Skin of body (tissue), 2 donors: ENCODE data around the gene PARP15. TPM values are rescaled to one million over a fixed set of nuclear protein-coding genes. Genes with fewer than 3 reads are reported as not detected.

ENCODE experiments used
- DNase-seq: peaks from one replicate; lab custom pipeline; 2025; lab: John Stamatoyannopoulos, UW
- total RNA-seq: library from RNA; depleted of rRNA; stranded (reverse); fragments of >200 nt; gene quantifications from one replicate; pipeline ENCODE4 v1.2.3, GENCODE V29; 2014

The PARP15 gene
- total RNA-seq, 1 donor from 2014 or later, result 0.99 TPM

DNA sequence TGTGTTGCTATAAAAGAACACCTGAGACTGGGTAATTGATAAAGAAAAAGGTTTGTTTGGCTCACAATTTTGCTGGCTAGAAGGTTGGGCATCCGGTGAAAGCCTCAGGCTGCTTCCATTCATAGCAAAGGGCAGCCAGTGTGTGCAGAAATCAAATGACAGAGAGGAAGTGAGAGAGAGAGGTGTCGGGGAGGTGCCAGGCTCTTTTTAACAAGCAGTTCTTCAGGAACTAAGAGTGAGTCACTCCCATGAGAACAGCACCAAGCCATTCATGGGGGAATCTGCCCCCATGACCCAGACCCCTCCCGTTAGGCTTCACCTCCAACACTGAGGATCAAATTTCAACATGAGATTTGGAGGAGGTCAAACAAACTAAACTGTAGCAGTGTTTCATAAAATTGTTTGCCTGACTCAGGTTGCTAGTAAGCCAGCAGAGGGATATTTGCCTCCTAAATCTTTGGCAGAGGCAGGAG, 4.5 kb upstream of the PARP15 start:
- DNase-seq, result no peak

DNA sequence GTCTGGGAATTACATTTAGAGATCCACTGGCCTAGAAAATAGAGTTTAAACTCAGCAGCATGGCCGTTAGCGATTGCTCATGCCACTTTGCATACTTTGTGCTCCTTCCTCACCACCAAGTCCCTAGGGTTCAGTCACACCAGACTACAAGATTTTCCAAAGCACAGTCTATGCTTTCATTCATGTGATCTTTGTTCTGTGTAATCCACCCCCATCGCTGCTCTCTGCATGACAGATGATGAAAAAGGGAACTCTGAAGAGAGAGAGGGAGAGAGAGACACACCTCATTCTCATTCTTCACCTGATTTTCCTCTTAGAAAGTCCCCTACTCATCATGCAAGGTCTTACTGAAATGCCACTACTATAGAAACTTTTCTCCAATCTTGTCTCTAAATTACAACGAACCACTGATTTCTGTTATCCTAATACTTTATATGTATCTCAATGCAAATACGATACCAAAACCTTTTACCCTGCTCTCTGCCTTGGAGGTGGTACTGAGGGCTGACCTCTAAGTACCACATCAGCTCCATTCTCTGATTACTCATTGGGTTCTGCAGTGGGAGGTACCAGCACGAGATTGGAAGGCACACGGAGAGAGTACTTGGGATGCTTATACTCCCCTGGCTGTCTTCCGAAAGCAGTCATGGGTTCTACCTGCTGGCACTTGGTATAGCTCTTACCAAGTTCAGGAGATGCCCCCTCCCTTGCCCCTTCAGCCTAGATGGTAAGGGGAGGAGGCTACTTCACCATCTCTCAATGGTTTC, 1.1 kb upstream of the PARP15 start:
- DNase-seq, result peak; percentile 4

DNA sequence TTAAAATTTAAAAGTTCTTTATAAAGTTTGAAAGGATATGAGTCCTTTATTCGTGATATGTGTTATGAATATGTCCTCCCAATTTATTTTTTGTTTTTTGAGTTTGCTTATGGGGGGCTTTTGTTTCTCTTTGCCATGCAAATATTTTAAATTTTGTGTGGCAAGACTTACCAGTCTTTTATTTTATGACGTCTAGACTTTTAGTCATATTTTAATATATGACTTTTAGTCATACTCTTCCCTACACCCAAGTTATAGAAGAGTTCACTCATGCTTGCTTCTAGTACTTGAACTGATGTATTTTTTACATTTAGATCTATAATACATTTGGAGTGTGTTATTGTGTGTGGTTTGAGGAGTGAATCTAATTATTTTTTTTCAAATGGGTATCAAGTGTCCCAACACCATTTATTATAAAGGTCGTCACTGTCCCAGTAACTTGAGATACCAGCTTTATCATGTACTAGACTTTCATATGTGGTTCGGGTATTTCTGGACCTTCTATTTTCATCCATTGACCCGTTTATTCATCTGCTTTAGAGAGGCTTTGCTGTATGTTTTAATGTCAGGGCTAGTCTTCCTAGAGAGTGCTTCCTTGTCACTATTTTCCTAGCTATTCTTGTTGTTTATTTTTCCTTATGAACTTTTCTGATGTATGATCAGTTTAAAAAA, 755 bp downstream of the PARP15 start:
- no peak for DNase-seq

DNA sequence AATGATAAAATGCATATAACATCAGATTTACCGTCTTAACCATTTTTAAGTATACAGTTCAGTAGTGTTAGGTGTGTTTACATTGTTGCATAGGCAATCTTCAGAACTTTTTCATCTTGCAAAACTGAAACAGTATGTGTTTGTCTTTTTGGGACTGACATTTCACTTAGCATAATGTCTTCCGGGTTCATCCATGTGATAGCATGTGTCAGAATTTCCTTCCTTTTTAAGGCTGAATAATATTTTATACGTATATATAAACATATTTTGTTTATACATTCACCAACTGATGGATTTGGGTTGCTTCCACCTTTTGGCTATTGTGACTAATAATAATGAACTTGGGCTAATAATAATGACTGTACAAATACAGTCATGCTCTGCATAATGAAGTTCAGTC, 3.0 kb downstream of the PARP15 start:
- no peak for DNase-seq

DNA sequence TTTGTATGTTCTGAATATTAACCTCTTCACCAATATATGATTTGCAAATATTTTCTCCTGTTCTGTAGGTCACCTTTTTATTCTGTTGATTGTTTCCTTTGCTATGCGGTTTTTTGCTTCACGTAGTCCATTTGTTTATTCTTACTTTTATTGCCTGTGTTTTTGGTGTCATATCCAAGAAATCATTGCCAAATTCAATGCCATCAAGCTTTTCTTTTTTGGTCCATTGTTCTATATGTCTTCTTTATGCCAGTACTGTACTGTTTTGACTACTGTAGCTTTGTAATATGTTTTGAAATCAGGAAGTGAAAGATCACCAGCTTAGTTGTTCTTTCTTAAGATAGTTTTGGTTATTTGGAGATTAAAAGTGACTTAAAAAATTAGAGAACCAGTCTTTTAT, 4.2 kb downstream of the PARP15 start:
- no peak for DNase-seq

DNA sequence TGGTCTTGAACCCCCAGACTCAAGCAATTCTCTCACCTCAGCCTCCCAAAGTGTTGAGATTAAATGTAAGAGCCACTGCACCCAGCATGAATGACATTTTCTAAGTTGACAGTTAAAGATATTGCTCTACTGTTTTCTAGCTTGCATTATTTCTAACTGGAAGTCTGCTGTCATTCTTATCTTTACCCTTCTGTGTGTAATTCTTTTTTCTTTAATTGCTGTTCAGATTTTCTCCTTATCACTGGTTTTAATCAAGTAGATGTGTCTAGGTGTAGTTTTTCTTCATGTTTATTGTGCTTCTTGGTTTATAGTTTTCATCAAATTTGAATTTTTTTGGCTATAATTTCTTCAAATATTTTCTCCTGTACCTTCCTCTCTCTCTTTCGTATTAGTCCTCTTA, 4.9 kb downstream of the PARP15 start:
- no peak for DNase-seq

DNA sequence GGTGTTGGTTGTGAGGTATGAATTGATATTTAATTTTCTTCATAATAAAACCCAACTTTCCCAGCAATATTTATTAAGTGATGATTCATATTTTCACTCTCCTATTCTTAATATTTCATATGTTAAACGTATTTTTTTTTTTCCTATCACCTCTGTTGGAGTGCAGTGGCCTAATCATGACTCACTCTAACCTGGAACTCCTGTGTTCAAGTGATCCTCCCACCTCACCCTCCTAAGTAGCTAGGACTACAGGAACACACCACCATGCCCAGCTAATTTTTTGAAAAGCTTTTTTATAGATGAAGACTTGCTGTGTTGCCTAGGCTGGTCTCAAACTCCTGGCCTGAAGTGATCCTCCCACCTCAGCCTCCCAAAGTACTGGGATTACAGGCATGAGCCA, 8.6 kb downstream of the PARP15 start:
- no peak for DNase-seq

DNA sequence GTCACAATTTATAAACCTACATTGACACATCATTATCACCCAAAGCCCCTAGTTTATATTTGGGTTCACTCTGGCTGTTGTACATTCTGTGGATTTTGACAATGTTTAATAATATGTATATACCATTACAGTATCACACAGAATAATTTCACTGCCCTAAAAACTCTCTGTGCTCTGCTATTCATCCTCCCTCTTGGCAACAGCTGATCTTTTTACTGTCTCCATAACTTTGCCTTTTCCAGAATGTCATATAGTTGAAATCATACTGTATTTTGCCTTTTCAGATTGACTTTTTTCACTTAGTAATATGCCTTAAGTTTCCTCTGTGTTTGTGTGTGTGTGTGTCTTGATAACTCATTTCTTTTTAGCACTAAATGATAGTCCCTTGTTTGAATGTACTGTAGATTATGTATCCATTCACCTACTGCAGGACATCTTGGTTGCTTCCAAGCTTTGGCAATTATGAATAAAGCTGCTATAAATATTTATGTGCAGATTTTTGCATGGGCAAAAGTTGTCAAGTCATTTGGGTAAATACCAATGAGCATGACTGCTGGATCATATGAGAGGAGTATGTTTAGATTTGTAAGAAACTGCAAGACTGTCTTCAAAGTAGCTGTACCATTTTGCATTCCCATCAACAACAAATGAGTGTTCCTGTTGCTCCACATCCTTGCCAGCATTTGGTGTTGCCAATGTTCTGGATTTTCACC, 9.5 kb downstream of the PARP15 start:
- DNase-seq, result no peak

DNA sequence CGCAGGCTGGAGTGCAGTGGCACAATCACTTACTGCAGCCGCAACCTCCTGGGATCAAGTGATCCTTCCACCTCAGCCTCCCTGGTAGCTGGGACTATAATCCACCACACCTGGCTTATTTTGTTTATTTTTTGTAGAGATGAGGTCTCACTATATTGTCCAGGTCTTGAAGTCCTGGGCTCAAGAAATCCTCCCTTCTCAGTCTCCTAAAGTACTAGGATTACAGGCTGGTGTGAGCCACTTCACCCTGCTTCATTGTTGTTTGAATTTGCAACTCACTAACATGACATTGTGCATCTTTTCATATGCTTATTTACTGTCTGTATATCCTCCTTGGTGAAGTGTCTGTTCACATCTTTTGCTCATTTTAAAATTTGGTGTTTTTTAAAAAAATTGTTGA, 10.1 kb downstream of the PARP15 start:
- DNase-seq, result no peak

DNA sequence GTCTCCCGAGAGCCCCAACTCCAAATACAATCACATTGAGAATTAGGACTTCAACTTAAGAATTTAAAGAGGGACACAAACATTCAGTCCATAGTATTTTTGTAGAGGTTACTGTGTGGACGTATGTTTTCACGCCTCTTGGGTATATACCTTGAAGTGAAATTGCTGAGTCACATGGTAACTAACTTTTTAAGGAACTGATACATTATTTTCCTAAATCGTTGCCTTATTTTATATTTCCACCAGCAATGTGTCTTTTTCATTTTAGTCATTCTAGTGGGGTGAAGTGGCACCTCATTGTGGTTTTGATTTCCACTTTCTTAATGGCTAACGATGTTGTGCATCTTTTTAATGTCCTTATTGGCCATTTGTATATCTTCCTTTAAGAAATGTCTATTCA, 11.8 kb downstream of the PARP15 start:
- no peak for DNase-seq

DNA sequence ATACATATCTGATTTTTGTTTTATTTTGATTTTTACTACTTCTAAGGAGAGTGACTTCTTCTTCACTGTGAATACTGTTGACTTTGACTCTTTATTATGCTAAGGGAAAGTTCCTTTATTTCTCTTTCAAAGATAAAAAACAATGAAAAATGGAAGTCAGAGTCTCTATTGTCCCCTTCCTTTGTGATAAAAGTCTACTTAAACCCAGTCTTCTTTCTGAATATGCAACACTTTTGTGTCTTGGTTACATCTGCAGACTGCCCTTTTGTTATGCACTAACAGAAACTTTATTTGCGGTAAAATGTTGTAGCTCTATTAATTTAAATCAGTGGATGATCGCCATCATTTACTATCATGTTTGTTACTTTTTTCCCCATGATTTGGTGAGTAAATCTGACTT, 13.2 kb downstream of the PARP15 start:
- DNase-seq, result no peak

DNA sequence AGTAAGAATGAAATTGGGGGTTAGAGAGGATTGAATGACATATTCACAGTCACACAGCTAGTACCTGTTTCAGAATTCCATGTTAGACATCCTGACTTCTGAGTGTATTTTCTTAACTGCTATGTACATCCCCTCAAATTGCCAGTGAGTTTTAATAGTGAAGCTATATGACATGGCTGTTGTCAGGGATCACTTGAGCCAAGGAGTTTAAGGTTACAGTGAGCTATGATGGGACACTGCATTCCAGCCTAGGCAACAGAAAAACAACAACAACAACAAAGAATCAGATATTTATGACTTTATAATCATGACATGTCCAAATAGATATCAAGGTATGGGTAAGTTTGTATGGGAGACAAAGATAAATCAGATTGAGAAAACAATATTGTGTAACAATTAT, 16.6 kb downstream of the PARP15 start:
- DNase-seq, result no peak

DNA sequence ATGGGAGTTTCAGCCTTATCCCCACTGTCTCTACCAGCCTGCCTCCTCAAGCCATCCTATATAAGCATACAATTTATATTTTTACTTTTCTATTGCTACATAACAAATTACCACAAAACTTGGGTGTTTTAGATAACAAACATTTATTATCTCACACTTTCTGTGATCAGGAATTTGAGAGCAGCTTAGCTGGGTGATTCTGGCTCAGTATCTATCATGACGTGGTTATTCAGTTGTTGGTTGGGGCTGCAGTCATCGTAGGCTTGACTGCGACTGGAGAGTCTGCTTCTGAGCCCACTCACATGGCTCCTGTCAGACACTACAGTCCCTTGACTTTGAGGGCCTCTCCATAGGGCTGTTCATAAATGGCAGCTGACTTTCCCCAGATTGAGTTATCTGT, 20.7 kb downstream of the PARP15 start:
- DNase-seq, result no peak

DNA sequence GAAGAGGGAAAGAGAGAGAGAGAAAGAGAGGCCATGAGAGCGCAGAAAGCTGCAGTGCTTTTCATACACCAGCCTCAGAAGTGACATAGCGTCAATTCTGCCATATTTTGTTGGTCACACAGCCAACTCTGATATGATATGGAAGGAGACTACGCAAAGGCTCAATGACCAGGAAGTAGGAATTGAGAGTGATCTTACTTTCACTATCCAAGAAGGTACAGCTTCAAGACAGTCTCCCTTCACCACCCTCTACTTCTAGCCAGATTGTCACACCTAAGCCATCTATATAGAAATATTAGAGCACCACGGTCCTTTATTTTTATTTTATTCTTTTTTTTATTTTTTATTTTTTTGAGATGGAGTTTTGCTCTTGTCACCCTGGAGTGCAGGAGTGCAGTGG, 21.1 kb downstream of the PARP15 start:
- no peak for DNase-seq

DNA sequence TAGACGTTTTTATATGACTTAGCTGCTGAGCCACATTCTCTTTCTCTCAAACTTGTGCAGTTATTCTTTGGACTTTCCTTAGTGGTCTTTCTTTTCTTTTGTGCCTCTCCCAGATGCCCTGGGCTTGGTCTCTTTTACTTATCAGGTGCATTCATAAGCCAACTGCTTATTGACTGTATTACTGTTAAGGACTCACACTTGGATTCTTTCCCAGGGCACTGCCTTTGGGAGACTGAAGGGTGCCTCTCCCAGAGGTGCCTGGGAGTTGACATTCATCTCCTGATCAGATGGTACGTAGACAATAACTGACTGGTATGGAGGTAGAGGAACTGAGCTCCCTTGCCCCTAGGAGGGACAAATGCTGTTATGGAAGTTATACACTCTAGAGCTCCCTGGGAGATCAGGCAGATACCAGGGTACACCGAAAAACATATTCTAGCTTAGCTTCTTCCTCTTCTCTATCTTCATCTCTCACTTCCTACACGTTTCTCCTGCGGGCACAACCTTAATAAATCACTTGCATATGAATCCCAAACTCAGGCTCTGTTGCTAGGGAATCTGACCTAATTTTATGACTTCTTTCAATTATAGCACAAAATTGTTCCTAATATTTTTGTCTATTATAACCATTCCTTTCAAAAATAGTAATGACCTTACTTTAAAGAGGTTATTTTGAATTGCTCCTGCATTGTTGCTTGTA, 24.7 kb downstream of the PARP15 start:
- no peak for DNase-seq

DNA sequence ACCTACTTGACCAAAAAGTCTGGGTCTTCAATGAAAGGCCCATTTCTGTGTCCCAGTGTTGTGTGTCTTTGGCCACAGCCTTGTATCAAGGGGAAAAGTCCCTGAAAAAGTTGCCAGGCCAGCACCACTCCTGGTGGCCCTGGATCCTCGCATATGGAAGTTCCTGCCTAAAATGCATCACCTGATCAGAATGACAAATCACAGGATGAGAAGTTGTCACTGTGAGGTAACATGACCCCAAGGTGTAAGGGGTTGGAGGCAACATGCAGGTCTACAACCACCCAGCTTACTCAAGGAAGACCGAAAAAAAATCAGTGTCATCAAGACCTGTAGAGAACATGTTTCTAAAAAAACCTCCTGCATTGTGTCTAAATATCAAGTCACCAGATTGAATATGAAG, 25.6 kb downstream of the PARP15 start:
- no peak for DNase-seq

DNA sequence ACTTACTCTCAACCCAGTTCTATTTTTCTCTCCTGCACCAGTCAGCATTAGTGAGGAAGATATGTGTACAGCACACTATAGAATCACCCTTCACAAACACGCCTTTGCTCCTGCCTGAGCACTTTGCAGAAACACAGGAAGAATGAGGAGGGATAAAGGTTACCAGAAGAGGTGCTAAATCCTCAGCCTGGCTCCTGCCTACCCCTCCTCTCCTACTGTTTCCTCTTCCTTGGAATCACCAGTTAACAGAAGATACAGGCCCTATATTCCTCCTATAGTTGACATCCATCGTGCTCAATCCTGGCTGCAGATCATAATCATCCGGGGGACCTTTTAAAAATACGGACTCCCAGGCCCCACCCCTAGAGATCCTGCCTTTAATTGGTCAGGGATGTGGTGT, 28.9 kb downstream of the PARP15 start:
- DNase-seq, result no peak

DNA sequence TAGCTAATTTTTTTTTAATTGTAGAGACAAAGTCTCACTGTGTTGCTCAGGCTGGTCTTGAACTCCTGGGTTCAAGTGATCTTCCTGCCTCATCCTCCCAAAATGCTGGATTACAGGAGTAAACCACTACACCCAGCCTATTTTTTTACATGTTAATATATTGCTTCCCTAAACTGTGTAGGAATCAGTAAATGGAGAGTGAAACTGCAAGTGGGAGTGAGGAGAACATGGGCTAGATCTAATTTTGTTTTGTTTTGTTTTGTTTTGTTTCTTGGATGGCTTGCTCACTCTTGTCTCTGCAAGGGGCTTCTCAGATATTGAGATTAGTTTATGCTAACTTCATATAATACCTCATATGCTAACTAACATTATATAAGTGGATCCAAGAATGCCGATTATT, 31.5 kb downstream of the PARP15 start:
- no peak for DNase-seq

DNA sequence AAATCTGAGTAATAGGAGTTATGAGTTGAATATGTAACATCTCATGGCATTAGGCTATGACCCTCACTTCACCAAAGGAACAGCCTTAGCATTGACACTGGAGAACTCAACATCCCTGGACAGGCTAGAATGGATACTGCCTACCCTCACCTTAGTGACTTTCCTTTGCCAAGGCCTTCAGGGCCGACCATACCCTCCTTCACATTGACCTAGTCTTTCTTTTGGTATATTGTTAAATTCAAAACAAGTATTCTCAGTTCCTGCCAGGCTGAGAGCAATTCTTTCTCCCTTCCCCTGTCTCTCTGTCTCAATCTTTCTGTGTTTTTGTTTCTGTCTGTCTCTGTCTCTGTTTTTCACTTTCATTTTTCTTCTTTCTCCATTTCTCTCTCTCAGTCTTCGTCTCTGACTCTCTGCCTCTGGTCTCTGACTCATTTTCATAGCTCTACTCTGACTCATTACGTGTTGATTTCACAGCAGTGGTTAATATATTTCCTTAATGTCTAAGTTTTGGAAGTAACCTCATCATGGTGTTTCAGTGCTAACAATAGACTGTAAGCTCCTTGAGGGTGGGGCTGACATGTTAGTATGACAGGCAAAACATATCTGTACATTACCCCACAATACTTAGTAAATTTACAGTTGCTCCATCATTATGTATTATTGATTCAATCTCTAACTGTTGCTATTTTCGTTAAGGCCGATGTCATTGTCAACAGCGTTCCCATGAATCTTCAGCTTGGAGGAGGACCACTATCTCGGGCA, 32.5 kb downstream of the PARP15 start:
- no peak for DNase-seq

DNA sequence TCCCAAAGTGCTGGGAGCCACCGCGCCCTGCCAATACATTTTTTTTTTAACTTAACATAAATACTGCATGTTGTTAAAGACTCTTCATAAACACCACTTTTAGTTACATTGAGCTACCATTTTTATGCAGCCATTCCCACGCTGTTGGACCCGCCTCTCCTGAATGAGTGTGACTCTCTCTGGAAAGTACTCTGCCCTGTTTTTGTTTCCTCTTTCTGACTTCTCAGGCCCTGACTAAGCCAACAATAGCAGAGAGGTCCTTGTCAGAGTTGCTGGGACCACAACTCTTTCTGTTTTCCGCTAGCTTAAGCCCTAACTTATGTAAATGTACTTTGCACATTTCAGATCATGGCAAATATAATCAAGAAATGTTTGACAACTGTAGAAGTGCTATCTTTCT, 35.2 kb downstream of the PARP15 start:
- no peak for DNase-seq

DNA sequence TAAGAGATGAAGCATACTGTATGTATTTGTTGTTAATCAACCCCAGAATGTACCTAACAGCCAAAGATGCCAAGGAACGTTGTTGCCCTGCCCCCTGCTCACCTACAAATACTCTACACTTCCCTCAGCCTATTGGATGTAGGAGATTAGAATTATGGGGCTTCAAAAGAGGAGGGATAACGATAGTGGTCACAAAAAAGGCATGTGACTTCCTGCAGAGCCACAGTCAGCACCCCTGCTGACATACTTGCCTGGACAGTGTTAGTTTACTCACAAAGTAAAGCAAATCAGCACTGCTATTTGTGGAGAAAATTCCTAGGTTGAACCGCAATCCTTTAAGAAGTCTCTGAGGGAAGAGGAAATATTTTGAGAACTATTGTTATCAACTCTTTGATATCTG, 37.9 kb downstream of the PARP15 start:
- DNase-seq, result no peak
